Tibial nerve (tissue), 4 donors: Measurements from ENCODE around the gene OSR1.

Experiments used
- CTCF ChIP-seq, 5 experiments: fragments of 200-600 bp in 3 of 5; fragments of 450-650 bp in 2 of 5; sonication (generic) in 3 of 5; IDR thresholded peaks; one replicate each; pipeline ENCODE4 v1.5.1; 2016 to 2019; ENCODE audit warnings: antibody characterized with exemption in 5 of 5, mild to moderate bottlenecking in 3 of 5, moderate library complexity in 2 of 5
- EP300 ChIP-seq, 2 donors: sonication (generic); formaldehyde crosslinking; IDR thresholded peaks; one replicate each; pipeline ENCODE4 v1.6.1; 2017; ENCODE audit warnings: antibody characterized with exemption in 2 of 2, mild to moderate bottlenecking in 1 of 2
- POLR2A ChIP-seq, 2 donors: fragments of 450-650 bp; IDR thresholded peaks; one replicate each; pipeline ENCODE4 v1.6.1; 2017; ENCODE audit warnings: antibody characterized with exemption in 2 of 2, mild to moderate bottlenecking in 2 of 2, moderate library complexity in 2 of 2

GRCh38 chr2:19363474-19363778 lies 5.0 kb upstream of the OSR1 start:
- TF ChIP-seq CTCF (IDR thresholded peaks at IDR 0.05), result no peak
- no peak for TF ChIP-seq EP300 (IDR thresholded peaks at IDR 0.05)
- no peak for TF ChIP-seq POLR2A (IDR thresholded peaks at IDR 0.05)
